Mesendoderm (in vitro differentiated cells): Measurements from ENCODE around the gene TMCO4.

ENCODE experiments used
- DNase-seq: peaks from one replicate; pipeline ENCODE4 v3.0.0; 2013
- H2AK5ac ChIP-seq: 2 replicates; pipeline ENCODE4 v1.6.1; 2013; ENCODE audit warnings: low read length, inconsistent platforms
- H2BK120ac ChIP-seq: 2 replicates; pipeline ENCODE4 v1.6.1; 2013; ENCODE audit warnings: low read depth, mild to moderate bottlenecking, low read length, moderate library complexity, mixed read lengths
- H2BK15ac ChIP-seq: replicated peaks from 2 replicates; pipeline ENCODE4 v1.6.1; 2013; ENCODE audit warnings: low read depth, mild to moderate bottlenecking, moderate library complexity
- H2BK5ac ChIP-seq: 2 replicates; pipeline ENCODE4 v1.6.1; 2013; ENCODE audit warnings: low read length, inconsistent platforms
- H3K18ac ChIP-seq: 2 replicates; pipeline ENCODE4 v1.6.1; 2013; ENCODE audit warnings: mild to moderate bottlenecking, low read length, mixed read lengths
- H3K23ac ChIP-seq: one replicate; pipeline ENCODE4 v1.6.1; 2013; ENCODE audit warnings: low read length
- H3K27ac ChIP-seq: 2 replicates; pipeline ENCODE4 v1.5.1; 2013; ENCODE audit warnings: low read depth, mild to moderate bottlenecking, inconsistent platforms, low read length, moderate library complexity
- H3K27me3 ChIP-seq: 2 replicates; pipeline ENCODE4 v1.6.1; 2013; ENCODE audit warnings: low read length, control low read depth, mild to moderate bottlenecking, inconsistent platforms; ENCODE audit not compliant: insufficient read depth, poor library complexity
- H3K36me3 ChIP-seq: 2 replicates; pipeline ENCODE4 v1.6.1; 2013; ENCODE audit warnings: low read length, inconsistent platforms; ENCODE audit not compliant: control insufficient read depth, insufficient read depth
- H3K4ac ChIP-seq: one replicate; pipeline ENCODE4 v1.6.1; 2013; ENCODE audit warnings: low read depth, mild to moderate bottlenecking, low read length, moderate library complexity
- H3K4me1 ChIP-seq: 2 replicates; pipeline ENCODE4 v1.6.1; 2013; ENCODE audit warnings: low read depth, low read length, inconsistent platforms; ENCODE audit not compliant: control insufficient read depth
- H3K4me2 ChIP-seq: 2 replicates; pipeline ENCODE4 v1.6.1; 2013; ENCODE audit warnings: low read length
- H3K4me3 ChIP-seq: 2 replicates; pipeline ENCODE4 v1.5.1; 2013; ENCODE audit warnings: mild to moderate bottlenecking, low read length
- H3K56ac ChIP-seq: one replicate; pipeline ENCODE4 v1.6.1; 2013; ENCODE audit warnings: low read length
- H3K79me1 ChIP-seq: 2 replicates; pipeline ENCODE4 v1.6.1; 2013; ENCODE audit warnings: low read length, inconsistent platforms
- H3K79me2 ChIP-seq: 2 replicates; pipeline ENCODE4 v1.6.1; 2013; ENCODE audit warnings: mild to moderate bottlenecking, low read length; ENCODE audit not compliant: control insufficient read depth, insufficient read depth
- H3K9ac ChIP-seq: 2 replicates; pipeline ENCODE4 v1.6.1; 2013; ENCODE audit warnings: low read length, inconsistent platforms
- H4K5ac ChIP-seq: one replicate; pipeline ENCODE4 v1.6.1; 2013; ENCODE audit warnings: low read length
- H4K8ac ChIP-seq: one replicate; pipeline ENCODE4 v1.6.1; 2013; ENCODE audit warnings: low read depth, mild to moderate bottlenecking, control low read depth, low read length, moderate library complexity
- WGBS: extraction: QIAGEN DNeasy Blood & Tissue Kit; methylation state at CpG from one replicate; pipeline ENCODE4 v1.1.7; 2013; ENCODE audit warnings: low lambda C conversion rate, missing lambda C conversion rate; ENCODE audit not compliant: insufficient coverage; ENCODE audit errors: extremely low coverage; 5-methylcytosine and 5-hydroxymethylcytosine counted together

Gene TMCO4

DNA sequence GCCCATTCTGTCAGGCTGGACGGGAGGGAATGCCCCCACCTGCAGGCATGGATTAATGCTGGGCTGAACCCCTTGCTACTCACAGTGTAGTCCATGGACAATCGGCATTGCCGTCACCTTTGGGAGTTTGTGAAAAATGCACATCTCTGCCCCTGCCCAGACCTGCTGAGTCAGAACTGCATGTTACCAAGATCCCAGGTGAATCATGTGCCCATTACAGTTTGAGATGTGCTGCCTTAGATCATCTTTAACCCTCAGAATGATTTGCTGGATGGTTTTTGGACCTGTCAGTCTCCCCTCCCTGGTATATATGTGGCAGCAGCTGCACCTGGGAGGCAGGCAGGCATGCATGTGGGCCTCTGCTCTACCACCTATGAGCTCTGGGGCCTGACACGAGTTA, 120.0 kb downstream of the TMCO4 start:
- Histone ChIP-seq H3K27me3 (no peaks in the 10 kb centered on the region), H4K5ac (no peak overlapping the region), H3K4me3 (no peak overlapping the region), H3K9ac (no peak overlapping the region), H2BK120ac (no peak overlapping the region), H3K18ac (no peak overlapping the region), H3K56ac (no peak overlapping the region), H3K27ac (no peak overlapping the region), H2AK5ac (no peak overlapping the region), H4K8ac (no peak overlapping the region), H2BK5ac (no peak overlapping the region), H3K36me3 (no peaks in the 10 kb centered on the region), H3K79me2 (no peaks in the 10 kb centered on the region), H2BK15ac (no peak overlapping the region), H3K23ac (no peak overlapping the region), H3K79me1 (no peaks in the 10 kb centered on the region), H3K4me1 (no peaks in the 10 kb centered on the region), H3K4ac (no peak overlapping the region), H3K4me2 (no peak overlapping the region)
- DNase-seq: no peak
- WGBS: no CpG with 5 or more reads among the region's 4 CpGs

- Histone ChIP-seq H4K8ac (no peak overlapping the region), H2BK120ac (no peak overlapping the region), H3K79me2 (no peaks in the 10 kb centered on the region), H3K4me2 (no peak overlapping the region), H3K56ac (no peak overlapping the region), H3K9ac (no peak overlapping the region), H3K4ac (no peak overlapping the region), H2BK5ac (no peak overlapping the region), H2BK15ac (no peak overlapping the region), H3K4me1 (no peaks in the 10 kb centered on the region), H3K18ac (no peak overlapping the region), H3K27ac (no peak overlapping the region), H2AK5ac (no peak overlapping the region), H3K4me3 (no peak overlapping the region), H4K5ac (no peak overlapping the region), H3K27me3 (no peaks in the 10 kb centered on the region), H3K36me3 (no peaks in the 10 kb centered on the region), H3K79me1 (no peaks in the 10 kb centered on the region), H3K23ac (no peak overlapping the region)
- no peak for DNase-seq
- WGBS: no CpG with 5 or more reads among the region's 34 CpGs
These were observed 120.7 kb downstream of the TMCO4 start for GRCh38 chr1:19678931-19679453.

- Histone ChIP-seq H3K18ac (no peak overlapping the region), H4K5ac (no peak overlapping the region), H3K9ac (no peak overlapping the region), H3K4me2 (no peak overlapping the region), H2BK15ac (no peak overlapping the region), H3K79me1 (no peaks in the 10 kb centered on the region), H4K8ac (no peak overlapping the region), H3K23ac (no peak overlapping the region), H3K4me3 (no peak overlapping the region), H3K4ac (no peak overlapping the region), H2BK5ac (no peak overlapping the region), H3K36me3 (no peaks in the 10 kb centered on the region), H2BK120ac (no peak overlapping the region), H3K79me2 (no peaks in the 10 kb centered on the region), H3K4me1 (no peaks in the 10 kb centered on the region), H3K27me3 (no peaks in the 10 kb centered on the region), H2AK5ac (no peak overlapping the region), H3K27ac (no peak overlapping the region), H3K56ac (no peak overlapping the region)
- no CpG with 5 or more reads among the region's 11 CpGs for WGBS
- no peak for DNase-seq
These were observed 121.2 kb downstream of the TMCO4 start for GRCh38 chr1:19678493-19678892.

DNA sequence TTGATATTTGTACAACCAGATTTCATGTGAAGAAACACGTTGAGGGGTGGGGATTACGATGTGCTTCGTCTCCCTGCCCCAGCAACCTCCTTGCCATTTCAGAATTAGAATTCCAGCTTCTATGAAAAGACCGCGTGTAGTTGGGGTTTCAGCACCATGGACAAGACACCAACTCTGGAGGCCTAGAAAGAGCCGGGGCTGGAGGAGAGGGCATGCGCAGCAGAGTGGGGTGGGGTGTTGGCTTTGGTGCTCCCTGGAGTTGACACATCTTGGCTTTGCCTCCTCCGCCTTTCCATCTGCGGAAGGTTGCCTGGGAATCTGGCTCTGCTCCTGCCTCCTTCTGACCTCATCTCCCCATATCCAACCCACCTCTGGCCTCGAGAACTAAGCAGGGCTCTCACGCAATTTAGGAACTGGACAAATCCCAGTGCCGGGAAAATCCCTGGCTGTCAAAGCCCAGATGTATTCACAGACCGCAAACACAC, 123.2 kb downstream of the TMCO4 start:
- H3K4me3 ChIP-seq: no peak overlapping the region
- no peak overlapping the region for H3K9ac ChIP-seq
- H3K23ac ChIP-seq: no peak overlapping the region
- no peaks in the 10 kb centered on the region for H3K79me1 ChIP-seq
- WGBS: no CpG with 5 or more reads among the region's 13 CpGs
- no peaks in the 10 kb centered on the region for H3K27me3 ChIP-seq
- H4K5ac ChIP-seq: no peak overlapping the region
- H3K56ac ChIP-seq: no peak overlapping the region
- H3K4ac ChIP-seq: no peak overlapping the region
- no peak overlapping the region for H2BK5ac ChIP-seq
- H3K18ac ChIP-seq: no peak overlapping the region
- H2BK15ac ChIP-seq: no peak overlapping the region
- no peaks in the 10 kb centered on the region for H3K36me3 ChIP-seq
- peak; percentile 84 for DNase-seq
- no peaks in the 10 kb centered on the region for H3K79me2 ChIP-seq
- H2BK120ac ChIP-seq: no peak overlapping the region
- no peak overlapping the region for H4K8ac ChIP-seq
- no peaks in the 10 kb centered on the region for H3K4me1 ChIP-seq
- H2AK5ac ChIP-seq: no peak overlapping the region
- no peak overlapping the region for H3K4me2 ChIP-seq
- no peak overlapping the region for H3K27ac ChIP-seq

DNA sequence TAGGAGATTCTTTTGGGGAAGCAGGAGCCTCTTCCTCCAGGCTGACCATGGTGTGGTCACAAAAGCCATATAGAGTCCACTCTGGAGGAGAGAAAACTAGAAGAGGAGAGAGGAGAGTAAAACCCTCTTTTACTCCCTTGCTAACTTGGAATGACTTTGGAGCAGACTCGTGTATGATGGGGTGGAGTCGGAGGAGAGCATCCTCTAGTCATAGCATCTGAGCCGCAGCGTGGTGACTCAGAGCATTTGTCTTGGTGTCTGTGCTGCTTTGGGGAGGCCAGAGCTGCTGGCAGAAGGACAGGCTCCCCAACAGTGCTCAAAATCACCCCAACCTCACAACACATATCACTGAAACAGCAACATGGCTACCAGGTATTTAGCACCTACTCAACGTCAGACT, 123.9 kb downstream of the TMCO4 start:
- Histone ChIP-seq H3K4me1 (no peaks in the 10 kb centered on the region), H3K27me3 (no peaks in the 10 kb centered on the region), H4K5ac (no peak overlapping the region), H4K8ac (no peak overlapping the region), H3K79me2 (no peaks in the 10 kb centered on the region), H3K18ac (no peak overlapping the region), H3K36me3 (no peaks in the 10 kb centered on the region), H3K23ac (no peak overlapping the region), H3K27ac (no peak overlapping the region), H3K9ac (no peak overlapping the region), H2AK5ac (no peak overlapping the region), H2BK120ac (no peak overlapping the region), H3K4me2 (no peak overlapping the region), H3K56ac (no peak overlapping the region), H2BK15ac (no peak overlapping the region), H3K4ac (no peak overlapping the region), H3K79me1 (no peaks in the 10 kb centered on the region), H2BK5ac (no peak overlapping the region), H3K4me3 (no peak overlapping the region)
- DNase-seq: no peak
- WGBS: no CpG with 5 or more reads among the region's 5 CpGs

- no peaks in the 10 kb centered on the region for H3K36me3 ChIP-seq
- H3K79me1 ChIP-seq: no peaks in the 10 kb centered on the region
- H3K18ac ChIP-seq: no peak overlapping the region
- H2BK5ac ChIP-seq: no peak overlapping the region
- H3K27ac ChIP-seq: no peak overlapping the region
- H3K56ac ChIP-seq: no peak overlapping the region
- H3K4me2 ChIP-seq: no peak overlapping the region
- no peak overlapping the region for H2BK15ac ChIP-seq
- no peak overlapping the region for H2BK120ac ChIP-seq
- H3K23ac ChIP-seq: no peak overlapping the region
- no peak for DNase-seq
- H3K4me1 ChIP-seq: no peaks in the 10 kb centered on the region
- H3K79me2 ChIP-seq: no peaks in the 10 kb centered on the region
- H4K5ac ChIP-seq: no peak overlapping the region
- no peak overlapping the region for H3K4me3 ChIP-seq
- H3K9ac ChIP-seq: no peak overlapping the region
- H2AK5ac ChIP-seq: no peak overlapping the region
- no peak overlapping the region for H4K8ac ChIP-seq
- H3K4ac ChIP-seq: no peak overlapping the region
- peaks cover 2% of the 10 kb centered on the region for H3K27me3 ChIP-seq
- WGBS: 100% methylated on average over 3 of the region's 6 CpGs
These were observed 127.5 kb downstream of the TMCO4 start for GRCh38 chr1:19672237-19672636.
